ENCODE measurements around the gene BMPR1A. TPM values are rescaled to one million over a fixed set of nuclear protein-coding genes. Genes with fewer than 3 reads are reported as not detected.
"Not testable (repeated sequence)": the region's sequence is repeated elsewhere in the genome, so short reads cannot be mapped to it uniquely, and the experiment has no call there.

BMPR1A gene
- total RNA-seq, 1 donor from 2014 or later, result 84.7 TPM

DNA sequence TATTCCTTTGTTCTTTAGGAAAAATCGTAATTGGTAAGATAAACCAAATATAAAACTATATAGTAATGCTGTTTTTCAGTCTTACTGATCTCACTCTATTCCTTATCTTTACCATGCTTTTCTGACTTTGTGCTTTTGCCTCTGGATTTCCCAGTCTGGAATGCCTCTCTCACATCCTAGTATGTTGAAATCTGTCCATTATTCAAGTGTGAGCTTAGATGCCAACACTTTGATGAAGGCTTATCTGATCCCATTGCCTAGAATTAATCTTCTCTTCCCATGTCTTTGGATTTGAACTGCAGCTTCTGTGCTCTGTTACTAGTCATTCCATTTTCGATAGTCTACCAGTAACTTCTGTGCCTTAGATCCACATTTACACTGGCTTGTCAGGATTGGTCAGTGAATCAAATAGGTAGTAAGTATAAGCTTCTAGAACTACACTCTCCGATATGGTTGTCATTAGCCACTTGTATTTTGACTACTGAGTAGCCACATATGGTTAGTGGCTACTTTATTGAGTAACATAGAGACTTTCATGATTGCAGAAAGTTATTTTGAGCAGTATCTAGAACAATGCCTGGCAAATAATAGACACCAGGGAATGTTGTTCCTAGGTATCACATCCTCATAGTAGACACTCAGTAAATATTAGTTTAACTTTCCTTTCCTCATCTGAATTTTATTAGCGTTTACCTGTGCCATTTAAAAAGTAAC lies 92.9 kb downstream of the BMPR1A start:
- peaks cover 10% of the 10 kb centered on the region for H3K9me3 Mint-ChIP-seq
- peaks cover 25% of the 10 kb centered on the region for H3K36me3 Mint-ChIP-seq
- no peak overlapping the region for H3K4me3 Mint-ChIP-seq
- H3K27ac Mint-ChIP-seq, result no peak overlapping the region
- no peak for DNase-seq (ENCODE audit: extremely low spot score, unreplicated experiment)
- no peaks in the 10 kb centered on the region for H3K27me3 Mint-ChIP-seq
- TF ChIP-seq, protein P1, sequence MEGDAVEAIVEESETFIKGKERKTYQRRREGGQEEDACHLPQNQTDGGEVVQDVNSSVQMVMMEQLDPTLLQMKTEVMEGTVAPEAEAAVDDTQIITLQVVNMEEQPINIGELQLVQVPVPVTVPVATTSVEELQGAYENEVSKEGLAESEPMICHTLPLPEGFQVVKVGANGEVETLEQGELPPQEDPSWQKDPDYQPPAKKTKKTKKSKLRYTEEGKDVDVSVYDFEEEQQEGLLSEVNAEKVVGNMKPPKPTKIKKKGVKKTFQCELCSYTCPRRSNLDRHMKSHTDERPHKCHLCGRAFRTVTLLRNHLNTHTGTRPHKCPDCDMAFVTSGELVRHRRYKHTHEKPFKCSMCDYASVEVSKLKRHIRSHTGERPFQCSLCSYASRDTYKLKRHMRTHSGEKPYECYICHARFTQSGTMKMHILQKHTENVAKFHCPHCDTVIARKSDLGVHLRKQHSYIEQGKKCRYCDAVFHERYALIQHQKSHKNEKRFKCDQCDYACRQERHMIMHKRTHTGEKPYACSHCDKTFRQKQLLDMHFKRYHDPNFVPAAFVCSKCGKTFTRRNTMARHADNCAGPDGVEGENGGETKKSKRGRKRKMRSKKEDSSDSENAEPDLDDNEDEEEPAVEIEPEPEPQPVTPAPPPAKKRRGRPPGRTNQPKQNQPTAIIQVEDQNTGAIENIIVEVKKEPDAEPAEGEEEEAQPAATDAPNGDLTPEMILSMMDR (conservative IDR thresholded peaks at IDR 0.05), result no peak
- peaks cover 10% of the 10 kb centered on the region for H3K4me1 Mint-ChIP-seq (ENCODE audit: unreplicated experiment)

DNA sequence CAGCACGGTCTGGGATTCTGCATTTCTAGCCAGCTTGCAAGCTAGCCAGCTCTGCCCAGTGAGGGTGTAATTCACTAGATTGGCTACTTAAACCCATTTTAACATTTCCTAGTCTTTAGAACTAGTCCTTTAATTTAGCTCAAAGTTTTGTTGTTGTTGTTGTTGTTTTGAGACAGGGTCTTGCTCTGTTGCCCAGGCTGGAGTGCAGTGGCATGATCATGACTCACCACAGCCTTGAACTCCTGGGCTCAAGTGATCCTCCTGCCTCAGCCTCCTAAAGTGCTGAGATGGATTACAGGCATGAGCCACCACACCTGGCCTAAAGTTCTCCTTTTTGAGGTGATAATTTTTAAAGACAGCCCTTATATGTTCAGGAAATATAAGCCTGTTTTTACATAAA lies 94.1 kb downstream of the BMPR1A start:
- TF ChIP-seq, protein P1 (conservative IDR thresholded peaks at IDR 0.05), result no peak
- Mint-ChIP-seq H3K36me3 (peaks cover 29% of the 10 kb centered on the region), H3K4me1 (ENCODE audit: unreplicated experiment) (peaks cover 10% of the 10 kb centered on the region), H3K27ac (no peak overlapping the region), H3K4me3 (no peak overlapping the region), H3K9me3 (peaks cover 10% of the 10 kb centered on the region), H3K27me3 (no peaks in the 10 kb centered on the region)
- DNase-seq (ENCODE audit: extremely low spot score, unreplicated experiment), result no peak

DNA sequence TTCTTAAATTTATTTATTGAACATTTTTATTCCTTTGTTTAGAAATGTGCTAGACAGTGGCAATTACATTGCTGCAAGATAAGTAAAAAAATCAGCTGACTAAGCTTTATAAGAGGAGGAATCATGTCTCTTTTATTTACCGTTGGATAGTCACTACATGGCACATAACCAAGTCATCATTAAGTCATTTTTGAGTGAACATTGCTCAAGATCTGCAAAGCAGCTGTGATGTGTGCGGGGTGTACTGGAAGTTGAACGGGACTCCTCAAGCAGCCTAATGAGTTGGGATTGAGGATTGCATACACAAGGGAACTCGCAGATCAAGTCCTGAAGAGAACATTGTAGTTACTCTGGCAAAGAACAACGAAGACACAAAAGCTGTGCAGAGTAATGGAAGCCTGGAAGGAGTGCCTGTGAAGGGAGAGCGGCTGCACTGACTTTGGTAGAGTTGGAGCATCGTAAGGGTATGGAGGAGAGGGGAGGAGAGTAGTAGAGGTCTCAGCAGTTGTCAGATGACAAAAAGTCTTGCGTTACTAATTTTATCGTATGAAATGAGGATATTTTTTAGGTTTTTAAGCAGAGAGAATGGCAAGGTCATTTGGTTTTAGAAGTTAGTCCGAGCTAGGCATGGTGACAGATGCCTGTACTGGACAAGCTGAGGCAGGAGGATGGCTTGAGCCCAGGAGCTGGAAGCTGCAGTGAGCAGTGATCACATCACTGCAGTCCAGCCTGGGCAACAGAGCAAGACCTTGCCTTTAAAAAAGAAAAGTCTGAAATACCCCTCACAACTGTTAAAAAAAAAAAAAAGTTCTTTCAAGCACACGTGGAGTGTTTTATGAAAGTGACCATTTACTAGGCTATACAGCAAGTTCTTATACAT lies 95.1 kb downstream of the BMPR1A start:
- Mint-ChIP-seq H3K36me3 (peaks cover 38% of the 10 kb centered on the region), H3K4me1 (ENCODE audit: unreplicated experiment) (peaks cover 10% of the 10 kb centered on the region), H3K27ac (no peak overlapping the region), H3K4me3 (no peak overlapping the region), H3K27me3 (no peaks in the 10 kb centered on the region), H3K9me3 (peaks cover 10% of the 10 kb centered on the region)
- TF ChIP-seq, protein P1 (conservative IDR thresholded peaks at IDR 0.05), result no peak
- no peak for DNase-seq (ENCODE audit: extremely low spot score, unreplicated experiment)

DNA sequence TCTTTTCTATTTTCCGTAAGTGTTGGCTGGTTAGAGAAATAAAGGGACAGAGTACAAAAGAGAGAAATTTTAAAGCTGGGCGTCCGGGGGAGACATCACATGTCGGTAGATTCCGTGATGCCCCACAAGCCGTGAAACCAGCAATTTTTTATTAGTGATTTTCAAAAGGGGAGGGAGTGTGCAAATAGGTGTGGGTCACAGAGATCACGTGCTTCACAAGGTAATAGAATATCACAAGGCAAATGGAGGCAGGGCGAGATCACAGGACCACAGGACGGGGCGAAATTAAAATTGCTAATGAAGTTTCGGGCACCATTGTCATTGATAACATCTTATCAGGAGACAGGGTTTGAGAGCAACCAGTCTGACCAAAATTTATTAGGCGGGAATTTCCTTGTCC lies 97.2 kb downstream of the BMPR1A start:
- not testable (repeated sequence) for H3K4me3 Mint-ChIP-seq; H3K27ac Mint-ChIP-seq; H3K27me3 Mint-ChIP-seq; DNase-seq (ENCODE audit: extremely low spot score, unreplicated experiment); H3K9me3 Mint-ChIP-seq
- Mint-ChIP-seq H3K4me1 (ENCODE audit: unreplicated experiment) (peaks cover 14% of the 10 kb centered on the region), H3K36me3 (peaks cover 44% of the 10 kb centered on the region)

DNA sequence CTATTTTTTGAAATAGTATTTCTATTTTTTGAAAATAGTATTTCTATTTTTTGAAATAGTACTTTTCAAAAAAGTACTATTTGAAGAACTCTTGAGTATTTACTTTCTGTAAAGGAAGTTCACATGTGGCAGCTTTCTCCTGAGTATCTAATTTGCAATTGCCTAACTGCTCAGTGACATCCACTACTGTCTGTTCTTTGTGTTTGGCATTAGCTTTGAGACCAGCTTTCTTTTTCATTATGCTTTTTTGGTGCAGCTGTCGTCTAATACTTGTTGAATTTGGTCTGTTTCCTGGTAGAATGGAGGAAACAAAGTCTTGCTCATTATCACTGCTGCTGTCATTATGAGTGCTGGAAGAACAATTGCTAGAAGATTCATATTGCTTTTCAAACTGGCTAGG lies 99.1 kb downstream of the BMPR1A start:
- peaks cover 44% of the 10 kb centered on the region for H3K36me3 Mint-ChIP-seq
- TF ChIP-seq, protein P1 (conservative IDR thresholded peaks at IDR 0.05), result no peak
- no peaks in the 10 kb centered on the region for H3K27me3 Mint-ChIP-seq
- peaks cover 6% of the 10 kb centered on the region for H3K4me1 Mint-ChIP-seq (ENCODE audit: unreplicated experiment)
- no peak overlapping the region for H3K27ac Mint-ChIP-seq
- H3K4me3 Mint-ChIP-seq, result no peak overlapping the region
- peaks cover 10% of the 10 kb centered on the region for H3K9me3 Mint-ChIP-seq
- DNase-seq (ENCODE audit: extremely low spot score, unreplicated experiment), result no peak

DNA sequence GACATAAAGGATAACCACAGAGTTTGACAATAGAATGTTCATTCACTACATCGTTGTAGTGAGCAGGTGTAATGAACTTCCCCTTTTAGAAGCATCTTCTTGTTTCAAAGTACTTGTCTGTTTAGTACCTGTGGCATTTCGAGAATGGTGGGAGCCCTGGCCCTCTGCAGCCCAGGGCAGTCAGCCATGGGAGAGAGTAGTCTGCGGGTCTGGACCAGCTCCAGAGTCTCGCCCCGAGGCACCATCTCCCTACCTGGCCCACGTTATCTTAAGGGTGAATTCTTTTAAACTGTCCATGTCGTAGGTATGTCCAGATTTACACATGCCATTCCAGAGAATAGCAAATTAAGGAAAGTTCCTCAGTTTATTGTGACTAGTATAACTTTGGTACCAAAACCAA lies 99.7 kb downstream of the BMPR1A start:
- no peak overlapping the region for H3K4me3 Mint-ChIP-seq

More for the DNA sequence above, 99.7 kb downstream of the BMPR1A start:
- peaks cover 44% of the 10 kb centered on the region for H3K36me3 Mint-ChIP-seq
- H3K27me3 Mint-ChIP-seq, result no peaks in the 10 kb centered on the region
- peaks cover 6% of the 10 kb centered on the region for H3K4me1 Mint-ChIP-seq (ENCODE audit: unreplicated experiment)
- H3K9me3 Mint-ChIP-seq, result peaks cover 10% of the 10 kb centered on the region
- TF ChIP-seq, protein P1 (conservative IDR thresholded peaks at IDR 0.05), result no peak
- no peak overlapping the region for H3K27ac Mint-ChIP-seq
- no peak for DNase-seq (ENCODE audit: extremely low spot score, unreplicated experiment)
